T47D (cell line): Measurements from ENCODE around the gene PIAS4.

Experiments
- DNase-seq, 2 experiments: peaks; one replicate each; pipeline versions ENCODE4 v3.0.0 to v3.0.0-alpha.2; 2011 to 2012; ENCODE audit warnings: low read depth in 1 of 2, low spot score in 1 of 2
- JUND ChIP-seq: IDR thresholded peaks from 2 replicates; pipeline ENCODE4 v1.6.1; 2012; ENCODE audit warnings: low read depth
- in situ Hi-C: cut with HindIII; loops from 2 replicates; pipeline ENCODE4 v1.10.0; 2016; ENCODE audit warnings: low sequenced_read_pairs, low pct_unique_long_range_greater_than_20kb

Gene PIAS4

GRCh38 chr19:4046946-4047683 lies 39.6 kb downstream of the PIAS4 start:
- no peak for TF ChIP-seq JUND
- in situ Hi-C loops: no loop called here
- no peak for DNase-seq

- peak in 1 of 2 experiments; percentile 42 for DNase-seq
- in situ Hi-C loops: no loop called here
- TF ChIP-seq JUND: no peak
Observed at GRCh38 chr19:4049432-4049831, 41.9 kb downstream of the PIAS4 start.

- no peak for DNase-seq
- in situ Hi-C loops: no loop called here
- TF ChIP-seq JUND: no peak
Observed at GRCh38 chr19:4051175-4052101, 43.9 kb downstream of the PIAS4 start.

- in situ Hi-C loops: no loop called here
- no peak for TF ChIP-seq JUND
- no peak for DNase-seq
Observed at GRCh38 chr19:4052114-4052992, 44.8 kb downstream of the PIAS4 start.

- in situ Hi-C loops: no loop called here
- DNase-seq: no peak
- no peak for TF ChIP-seq JUND
Observed at GRCh38 chr19:4052993-4053422, 45.5 kb downstream of the PIAS4 start.

GRCh38 chr19:4053423-4054324 lies 46.1 kb downstream of the PIAS4 start:
- in situ Hi-C loops: no loop called here
- no peak for DNase-seq
- TF ChIP-seq JUND: no peak

GRCh38 chr19:4054441-4055208 lies 47.1 kb downstream of the PIAS4 start:
- DNase-seq: no peak
- in situ Hi-C loops: no loop called here
- no peak for TF ChIP-seq JUND

- no peak for DNase-seq
- in situ Hi-C loops: no loop called here
- TF ChIP-seq JUND: no peak
Observed at GRCh38 chr19:4055209-4055552, 47.6 kb downstream of the PIAS4 start.

GRCh38 chr19:4057931-4058692 lies 50.6 kb downstream of the PIAS4 start:
- no peak for DNase-seq
- no peak for TF ChIP-seq JUND
- in situ Hi-C loops: no loop called here

GRCh38 chr19:4058693-4059452 lies 51.3 kb downstream of the PIAS4 start:
- no peak for DNase-seq
- in situ Hi-C loops: no loop called here
- no peak for TF ChIP-seq JUND
